HCT116 (cell line): ENCODE measurements around the gene TJP2.

Source experiments
- CEBPB ChIP-seq: IDR thresholded peaks from 2 replicates; pipeline ENCODE4 v1.6.1; 2012; ENCODE audit warnings: low read depth
- POLR2A ChIP-seq: IDR thresholded peaks from 2 replicates; pipeline ENCODE4 v1.7.0; 2011; ENCODE audit warnings: borderline replicate concordance; ENCODE audit not compliant: insufficient read depth, insufficient read length; ENCODE audit errors: extremely low read depth
- RAD21 ChIP-seq: IDR thresholded peaks from 2 replicates; pipeline ENCODE4 v1.6.1; 2012; ENCODE audit warnings: low read depth, mild to moderate bottlenecking
- SIN3A ChIP-seq: IDR thresholded peaks from 2 replicates; pipeline ENCODE4 v1.6.1; 2012; ENCODE audit warnings: low read depth
- YY1 ChIP-seq: IDR thresholded peaks from 2 replicates; pipeline ENCODE4 v1.6.1; 2011; ENCODE audit warnings: low read length, low read depth, moderate library complexity, mild to moderate bottlenecking; ENCODE audit not compliant: insufficient replicate concordance; ENCODE audit errors: extremely low read depth
- TF ChIP-seq, protein P1 (sequence below), 3 experiments: fragments of 200-600 bp in 1 of 3; sonication (generic) in 1 of 3; IDR thresholded peaks in 2 of 3; conservative IDR thresholded peaks in 1 of 3; 2 replicates each; pipeline ENCODE4 v1.5.1; 2012 to 2017; ENCODE audit warnings: low read depth in 2 of 3, low read length in 2 of 3, antibody characterized with exemption in 1 of 3, borderline replicate concordance in 1 of 3, control low read depth in 1 of 3, mild to moderate bottlenecking in 1 of 3, mixed read lengths in 1 of 3, mixed run types in 1 of 3, moderate library complexity in 1 of 3; ENCODE audit not compliant: insufficient read depth in 1 of 3

DNA sequence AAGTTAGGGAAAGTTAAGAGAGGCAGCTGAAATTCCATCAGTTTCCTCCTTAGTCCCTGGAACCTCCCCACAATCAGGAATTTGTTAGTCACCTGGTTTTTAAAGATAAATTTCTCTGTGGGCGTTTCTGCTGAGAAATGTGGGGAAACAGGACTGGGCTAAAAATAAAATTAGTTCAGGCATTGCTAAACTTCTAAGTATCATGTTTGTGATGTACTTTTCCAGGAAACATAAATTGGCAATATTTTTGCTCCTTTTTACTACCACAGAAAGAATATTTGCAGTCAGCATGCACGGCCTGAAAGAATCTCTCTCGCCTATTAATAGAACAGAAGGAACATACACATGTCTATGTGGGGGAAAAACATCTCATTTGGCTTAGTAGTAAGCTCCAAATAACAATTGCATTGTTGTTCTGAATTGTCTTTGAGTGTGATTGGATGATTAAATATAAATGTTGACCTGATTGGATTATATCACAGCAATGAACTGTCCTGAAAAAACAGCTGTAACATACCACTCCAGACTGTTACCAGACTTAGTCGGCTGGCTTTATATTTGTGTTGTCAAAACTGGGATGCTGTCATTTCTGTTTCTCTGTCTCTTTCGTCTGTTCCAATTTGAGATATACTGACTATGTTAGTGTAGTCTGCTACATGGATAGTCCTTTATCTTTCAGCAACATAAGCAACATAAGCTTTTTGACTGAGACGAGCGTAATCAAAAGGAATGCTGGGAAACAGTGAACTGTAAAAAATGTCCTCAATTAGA lies 12.9 kb downstream of the TJP2 start:
- TF ChIP-seq RAD21, result no peak
- TF ChIP-seq, protein P1, sequence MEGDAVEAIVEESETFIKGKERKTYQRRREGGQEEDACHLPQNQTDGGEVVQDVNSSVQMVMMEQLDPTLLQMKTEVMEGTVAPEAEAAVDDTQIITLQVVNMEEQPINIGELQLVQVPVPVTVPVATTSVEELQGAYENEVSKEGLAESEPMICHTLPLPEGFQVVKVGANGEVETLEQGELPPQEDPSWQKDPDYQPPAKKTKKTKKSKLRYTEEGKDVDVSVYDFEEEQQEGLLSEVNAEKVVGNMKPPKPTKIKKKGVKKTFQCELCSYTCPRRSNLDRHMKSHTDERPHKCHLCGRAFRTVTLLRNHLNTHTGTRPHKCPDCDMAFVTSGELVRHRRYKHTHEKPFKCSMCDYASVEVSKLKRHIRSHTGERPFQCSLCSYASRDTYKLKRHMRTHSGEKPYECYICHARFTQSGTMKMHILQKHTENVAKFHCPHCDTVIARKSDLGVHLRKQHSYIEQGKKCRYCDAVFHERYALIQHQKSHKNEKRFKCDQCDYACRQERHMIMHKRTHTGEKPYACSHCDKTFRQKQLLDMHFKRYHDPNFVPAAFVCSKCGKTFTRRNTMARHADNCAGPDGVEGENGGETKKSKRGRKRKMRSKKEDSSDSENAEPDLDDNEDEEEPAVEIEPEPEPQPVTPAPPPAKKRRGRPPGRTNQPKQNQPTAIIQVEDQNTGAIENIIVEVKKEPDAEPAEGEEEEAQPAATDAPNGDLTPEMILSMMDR (IDR thresholded peaks at IDR 0.05 in 2 of 3, conservative IDR thresholded peaks at IDR 0.05 in 1 of 3; ENCODE audit: borderline replicate concordance in 1 of 3, insufficient read depth in 1 of 3, low read depth in 2 of 3, low read length in 2 of 3), result no peak
- no peak for TF ChIP-seq POLR2A
- no peak for TF ChIP-seq SIN3A
- TF ChIP-seq YY1, result no peak
- no peak for TF ChIP-seq CEBPB
